H1 (cell line): Measurements from ENCODE around the gene ZDHHC8. TPM values are rescaled to one million over a fixed set of nuclear protein-coding genes. Genes with fewer than 3 reads are reported as not detected.

ENCODE experiments used
- EGR1 ChIP-seq: IDR thresholded peaks from 2 replicates; pipeline ENCODE4 v1.6.1; 2011; ENCODE audit warnings: low read depth, low read length, borderline replicate concordance
- GTF2F1 ChIP-seq: IDR thresholded peaks from 2 replicates; pipeline ENCODE4 v1.6.1; 2012; ENCODE audit warnings: low read depth, low read length, improper control_type of control experiment, borderline replicate concordance
- KDM4A ChIP-seq: IDR thresholded peaks from one replicate; pipeline ENCODE4 v1.7.1; 2012; ENCODE audit warnings: low read depth, mild to moderate bottlenecking, moderate library complexity, low read length, inconsistent platforms; ENCODE audit not compliant: severe bottlenecking
- RNF2 ChIP-seq: fragments of 200-900, 300-1000 bp; sonication (generic); IDR thresholded peaks from 2 replicates; pipeline ENCODE4 v1.7.1; 2016; ENCODE audit warnings: borderline replicate concordance, low read depth, mild to moderate bottlenecking, antibody characterized with exemption, low read length; ENCODE audit not compliant: poor library complexity, severe bottlenecking; ENCODE audit errors: missing control alignments
- SRF ChIP-seq: IDR thresholded peaks from 2 replicates; pipeline ENCODE4 v1.6.1; 2011; ENCODE audit warnings: mild to moderate bottlenecking, low read depth, low read length, moderate library complexity
- polyA plus RNA-seq, 7 experiments: library from polyadenylated mRNA; depleted of rRNA in 3 of 7; stranded (reverse) in 5 of 7; unstranded in 2 of 7; fragments of >200 nt in 5 of 7; fragments of 200-250 nt in 2 of 7; gene quantifications; 1 replicate in 5 of 7; 2 replicates in 1 of 7; 4 replicates in 1 of 7; pipeline versions ENCODE4 v1.2.1 to v1.2.3, GENCODE V29; 2011 to 2013; ENCODE audit warnings: missing spikeins in 2 of 7, mixed read lengths in 2 of 7
- total RNA-seq: library from RNA; stranded (reverse); fragmentation: NEBNext Ultra II Directional; extraction: Animal tissue kit (Norgen Biotek cat#: 25700); gene quantifications from 2 replicates; pipeline ENCODE4 v1.2.1, GENCODE V29; 2021
- TF ChIP-seq, protein P1 (sequence below): IDR thresholded peaks from 2 replicates; pipeline ENCODE4 v1.6.1; 2011; ENCODE audit warnings: low read length, improper control_type of control experiment

ZDHHC8 gene
- total and polyA plus RNA-seq, 2 of the 8 experiments (the other 6 are each of a cell fraction or from before 2014, with no cell fraction given): 18.6 to 65.6 TPM

DNA sequence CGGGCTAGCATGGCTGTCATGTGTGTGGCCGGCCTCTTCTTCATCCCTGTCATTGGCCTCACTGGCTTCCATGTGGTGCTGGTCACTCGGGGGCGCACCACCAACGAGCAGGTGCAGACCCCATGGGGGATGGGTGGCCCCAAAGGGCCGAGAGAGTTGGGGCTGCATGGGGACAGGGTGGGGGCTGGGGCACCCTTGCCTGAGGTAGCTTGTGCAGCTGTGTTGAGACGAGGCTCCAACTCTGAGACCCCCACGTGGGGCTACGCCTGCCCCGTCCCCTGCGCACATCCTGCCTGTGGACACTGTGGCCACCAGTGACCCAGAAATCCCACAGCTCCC is 8.5 kb downstream of the ZDHHC8 start (continued):
- TF ChIP-seq, protein P1, sequence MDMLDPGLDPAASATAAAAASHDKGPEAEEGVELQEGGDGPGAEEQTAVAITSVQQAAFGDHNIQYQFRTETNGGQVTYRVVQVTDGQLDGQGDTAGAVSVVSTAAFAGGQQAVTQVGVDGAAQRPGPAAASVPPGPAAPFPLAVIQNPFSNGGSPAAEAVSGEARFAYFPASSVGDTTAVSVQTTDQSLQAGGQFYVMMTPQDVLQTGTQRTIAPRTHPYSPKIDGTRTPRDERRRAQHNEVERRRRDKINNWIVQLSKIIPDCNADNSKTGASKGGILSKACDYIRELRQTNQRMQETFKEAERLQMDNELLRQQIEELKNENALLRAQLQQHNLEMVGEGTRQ: no peak
- TF ChIP-seq KDM4A (no peak), EGR1 (no peak), SRF (no peak), GTF2F1 (no peak), RNF2 (no peak)
